GM15510 (cell line): Measurements from ENCODE around the gene SKIC8.

Source experiments
- POLR2A ChIP-seq: IDR thresholded peaks from 3 replicates; pipeline ENCODE4 v1.6.1; 2011; ENCODE audit warnings: borderline replicate concordance; ENCODE audit not compliant: insufficient read length; ENCODE audit errors: extremely low read depth

Gene SKIC8

GRCh38 chr15:78260489-78260888 is 38.9 kb downstream of the SKIC8 start:
- no peak for TF ChIP-seq POLR2A

GRCh38 chr15:78259232-78259631 is 40.2 kb downstream of the SKIC8 start:
- TF ChIP-seq POLR2A: no peak

- no peak for TF ChIP-seq POLR2A
Measured at GRCh38 chr15:78257681-78258080, 41.7 kb downstream of the SKIC8 start.

GRCh38 chr15:78256044-78256437 is 43.4 kb downstream of the SKIC8 start:
- no peak for TF ChIP-seq POLR2A

- no peak for TF ChIP-seq POLR2A
Measured at GRCh38 chr15:78255421-78256043, 43.9 kb downstream of the SKIC8 start.

GRCh38 chr15:78251136-78251535 is 48.3 kb downstream of the SKIC8 start:
- no peak for TF ChIP-seq POLR2A

- no peak for TF ChIP-seq POLR2A
Measured at GRCh38 chr15:78249131-78249530, 50.3 kb downstream of the SKIC8 start.

GRCh38 chr15:78247911-78248310 is 51.5 kb downstream of the SKIC8 start:
- TF ChIP-seq POLR2A: no peak

GRCh38 chr15:78244893-78245292 is 54.5 kb downstream of the SKIC8 start:
- no peak for TF ChIP-seq POLR2A

GRCh38 chr15:78244101-78244500 is 55.3 kb downstream of the SKIC8 start:
- TF ChIP-seq POLR2A: no peak

- TF ChIP-seq POLR2A: no peak
Measured at GRCh38 chr15:78243491-78243941, 55.9 kb downstream of the SKIC8 start.

GRCh38 chr15:78243058-78243457 is 56.4 kb downstream of the SKIC8 start:
- no peak for TF ChIP-seq POLR2A

GRCh38 chr15:78242128-78242527 is 57.3 kb downstream of the SKIC8 start:
- no peak for TF ChIP-seq POLR2A

GRCh38 chr15:78241017-78241416 is 58.4 kb downstream of the SKIC8 start:
- no peak for TF ChIP-seq POLR2A

- no peak for TF ChIP-seq POLR2A
Measured at GRCh38 chr15:78239811-78240210, 59.6 kb downstream of the SKIC8 start.

- no peak for TF ChIP-seq POLR2A
Measured at GRCh38 chr15:78237146-78237545, 62.3 kb downstream of the SKIC8 start.

GRCh38 chr15:78236491-78236890 is 62.9 kb downstream of the SKIC8 start:
- no peak for TF ChIP-seq POLR2A

- TF ChIP-seq POLR2A: no peak
Measured at GRCh38 chr15:78234515-78235040, 64.8 kb downstream of the SKIC8 start, which contains the start of gene ACSBG1. TSS of gene ACSBG1 (minus strand) at chr15:78234565. CDS start at chr15:78234501, 64 bp downstream.

GRCh38 chr15:78233496-78233895 is 65.9 kb downstream of the SKIC8 start:
- TF ChIP-seq POLR2A: no peak
